Pancreas (tissue), 10 donors: ENCODE measurements around the gene UBIAD1. TPM values are rescaled to one million over a fixed set of nuclear protein-coding genes. Genes with fewer than 3 reads are reported as not detected.

ENCODE experiments used
- ATAC-seq, 4 donors: fragments of 200-7000 bp; cut with Tn5 transposase; one replicate each; pipeline versions ENCODE4 v1.8.0 to v1.9.1; 2020; ENCODE audit warnings: mild to moderate bottlenecking in 4 of 4, moderate library complexity in 4 of 4
- DNase-seq, 6 donors: peaks; one replicate each; pipeline ENCODE4 v3.0.0-alpha.2; 2020
- FAIRE-seq: peaks from 2 replicates; lab custom pipeline; 2012; peaks lifted over from hg19 to GRCh38; lab: Jason Lieb, UNC
- H3K27ac ChIP-seq, 4 donors: fragments of 200-600 bp; sonication (generic); 1 replicate in 3 of 4; 2 replicates in 1 of 4; pipeline versions ENCODE4 v1.5.0 to v1.8.0; 2020
- H3K27me3 ChIP-seq, 4 donors: fragments of 200-600 bp; one replicate each; pipeline ENCODE4 v1.8.0; 2021
- H3K36me3 ChIP-seq, 3 donors: fragments of 200-600 bp; sonication (generic) in 1 of 3; one replicate each; pipeline versions ENCODE4 v1.5.0 to v1.8.0; 2020 to 2021
- H3K4me1 ChIP-seq, 3 donors: fragments of 200-600 bp; one replicate each; pipeline ENCODE4 v1.8.0; 2021
- H3K4me3 ChIP-seq, 4 donors: fragments of 200-600 bp; sonication (generic) in 2 of 4; one replicate each; pipeline versions ENCODE4 v1.5.0 to v1.8.0; 2020 to 2021
- H3K9me3 ChIP-seq, 4 donors: fragments of 200-600 bp; one replicate each; pipeline ENCODE4 v1.8.0; 2021
- CTCF ChIP-seq, 4 donors: fragments of 200-600 bp; sonication (generic) in 3 of 4; IDR thresholded peaks; one replicate each; pipeline versions ENCODE4 v1.5.0 to v1.8.0; 2021; ENCODE audit warnings: antibody characterized with exemption in 4 of 4
- WGBS, 2 donors: extraction: QIAGEN DNeasy Blood & Tissue Kit; methylation state at CpG; one replicate each; pipeline ENCODE4 v1.1.7; 2013; 5-methylcytosine and 5-hydroxymethylcytosine counted together
- intact Hi-C, 3 donors: fragments of 100-400 bp; cut with DNase I; formaldehyde crosslinking; loops; one replicate each; pipeline versions ENCODE4 v1.11.1 to v1.14.2; 2022
- polyA plus RNA-seq, 2 donors: library from polyadenylated mRNA; stranded (reverse); fragments of 200-250 nt; gene quantifications; one replicate each; pipeline ENCODE4 v1.2.3, GENCODE V29; 2013
- total RNA-seq, 6 donors: library from RNA; stranded (reverse); fragmentation: NEBNext Ultra II Directional in 4 of 6; extraction: Animal tissue kit (Norgen Biotek cat#: 25700) in 4 of 6; gene quantifications; one replicate each; pipeline versions ENCODE4 v1.2.1 to v1.2.4, GENCODE V29; 2021 to 2023
- donor health status: healthy with polysubstance abuse.
- donor health status: DM: no; HTN: no; CAD: no; lungs with moderate emphysema.
- donor health status: DM: no; HTN: no; CAD: no.
- donor health status: control.
- donor health status: control.
- donor health status: Bipolar disorder and iron deficiency.
- donor health status: DM: yes; HTN: yes; CAD: no.
- donor health status: DM: no; HTN: no; CAD: no.
- donor health status: DM: no; HTN: no; CAD: no.
- donor health status: DM: yes; HTN: yes; CAD: no.

The UBIAD1 gene
- total and polyA plus RNA-seq, 8 donors = 3.7 to 13.9 (median 7.6) TPM

GRCh38 chr1:11328444-11328843, 55.4 kb downstream of the UBIAD1 start:
- WGBS, 2 donors = 68 to 81% methylated on average over 7 of the region's 7 CpGs
- H3K4me3 ChIP-seq = no peak overlapping the region
- FAIRE-seq (no peak), ATAC-seq (no peak), DNase-seq (no peak)
- no peaks in the 10 kb centered on the region for H3K36me3 ChIP-seq
- H3K27ac ChIP-seq = no peak overlapping the region
- TF ChIP-seq CTCF (IDR thresholded peaks at IDR 0.05) = no peak
- intact Hi-C loops = no loop called here
- H3K4me1 ChIP-seq = no peaks in the 10 kb centered on the region
- H3K27me3 ChIP-seq = no peaks in the 10 kb centered on the region
- no peaks in the 10 kb centered on the region for H3K9me3 ChIP-seq

DNA sequence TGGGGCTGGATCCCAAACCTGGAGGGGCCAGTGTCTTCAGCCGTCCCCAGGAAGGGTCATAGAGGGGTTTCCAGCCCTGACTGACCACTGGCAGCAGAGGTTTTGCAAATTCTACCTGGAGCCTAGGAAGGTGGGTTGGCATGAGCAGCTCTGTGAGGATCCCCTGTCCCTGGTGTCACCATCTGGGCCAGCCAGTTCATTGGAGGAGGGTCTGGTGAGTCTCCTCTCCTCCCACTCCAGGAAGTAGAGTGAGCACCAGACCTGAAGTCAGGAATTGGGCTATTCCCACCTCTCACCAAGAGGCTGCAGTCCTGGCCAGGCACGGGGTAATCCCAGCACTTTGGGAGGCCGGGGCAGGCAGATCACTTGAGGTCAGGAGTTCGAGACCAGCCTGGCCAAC, 57.4 kb downstream of the UBIAD1 start:
- Histone ChIP-seq H3K4me3 (no peak overlapping the region), H3K36me3 (no peaks in the 10 kb centered on the region), H3K9me3 (no peaks in the 10 kb centered on the region), H3K27me3 (no peaks in the 10 kb centered on the region), H3K4me1 (no peaks in the 10 kb centered on the region), H3K27ac (no peak overlapping the region)
- intact Hi-C loops = loop anchor here in 2 of 3 donors (10.0 kb wide), 1 partner anchor 314 kb away; no protein-coding TSS in a partner anchor
- FAIRE-seq = no peak
- no peak for DNase-seq
- no peak for TF ChIP-seq CTCF (IDR thresholded peaks at IDR 0.05)
- ATAC-seq = no peak
- WGBS, 2 donors = 51 to 84% methylated on average over 4 of the region's 4 CpGs

DNA sequence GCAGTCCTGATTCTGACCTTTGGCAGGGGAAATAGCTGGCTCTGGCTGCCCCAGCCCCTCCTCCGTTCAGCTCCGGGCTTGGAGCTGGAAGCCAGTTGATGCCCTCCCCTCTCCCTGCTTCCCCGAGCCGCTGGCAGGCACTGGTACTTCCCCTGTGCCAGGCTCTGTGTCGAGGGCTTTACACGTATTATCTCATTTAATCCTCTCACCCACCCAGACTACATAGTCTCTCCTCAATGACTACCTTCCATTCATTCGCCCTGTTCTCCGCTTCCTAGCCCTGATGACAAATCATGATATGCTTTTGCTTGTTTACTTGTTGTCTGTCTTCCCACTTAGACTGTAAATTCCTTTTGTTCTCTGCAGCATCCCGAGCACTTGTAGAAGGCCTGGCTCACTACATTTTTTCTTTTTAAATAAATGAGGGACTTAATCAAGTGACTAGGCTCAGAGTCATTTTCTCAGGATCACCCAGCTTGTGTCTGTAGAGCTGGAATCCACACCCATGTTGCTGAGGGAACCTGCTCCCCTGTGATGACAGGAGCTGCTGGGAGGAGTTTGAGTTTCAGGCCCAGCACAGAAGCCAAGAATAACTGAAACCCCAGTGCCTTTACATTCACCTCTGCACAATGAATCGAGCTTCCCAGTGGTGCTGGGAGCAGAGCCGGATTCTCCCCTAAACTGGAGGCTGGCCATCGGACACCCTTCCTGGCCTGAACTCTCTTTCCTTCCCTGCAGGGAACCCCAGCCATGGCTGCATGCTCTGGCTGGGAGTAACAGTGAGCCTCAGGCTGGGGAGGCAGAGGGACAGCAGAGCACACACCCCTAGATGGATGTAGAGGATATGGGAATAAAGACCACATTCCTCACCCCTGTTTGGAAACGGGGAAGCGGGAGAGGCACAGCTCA, 58.3 kb downstream of the UBIAD1 start:
- no peaks in the 10 kb centered on the region for H3K4me1 ChIP-seq
- no peaks in the 10 kb centered on the region for H3K36me3 ChIP-seq
- no peak overlapping the region for H3K4me3 ChIP-seq
- no peak for TF ChIP-seq CTCF (IDR thresholded peaks at IDR 0.05)
- no peak overlapping the region for H3K27ac ChIP-seq
- no peaks in the 10 kb centered on the region for H3K9me3 ChIP-seq
- FAIRE-seq (no peak), DNase-seq (no peak), ATAC-seq (no peak)
- intact Hi-C loops = loop anchor here in 2 of 3 donors (10.0 kb wide), 1 partner anchor 314 kb away; no protein-coding TSS in a partner anchor
- no peaks in the 10 kb centered on the region for H3K27me3 ChIP-seq
- WGBS, 2 donors = 63 to 76% methylated on average over 14 of the region's 14 CpGs

DNA sequence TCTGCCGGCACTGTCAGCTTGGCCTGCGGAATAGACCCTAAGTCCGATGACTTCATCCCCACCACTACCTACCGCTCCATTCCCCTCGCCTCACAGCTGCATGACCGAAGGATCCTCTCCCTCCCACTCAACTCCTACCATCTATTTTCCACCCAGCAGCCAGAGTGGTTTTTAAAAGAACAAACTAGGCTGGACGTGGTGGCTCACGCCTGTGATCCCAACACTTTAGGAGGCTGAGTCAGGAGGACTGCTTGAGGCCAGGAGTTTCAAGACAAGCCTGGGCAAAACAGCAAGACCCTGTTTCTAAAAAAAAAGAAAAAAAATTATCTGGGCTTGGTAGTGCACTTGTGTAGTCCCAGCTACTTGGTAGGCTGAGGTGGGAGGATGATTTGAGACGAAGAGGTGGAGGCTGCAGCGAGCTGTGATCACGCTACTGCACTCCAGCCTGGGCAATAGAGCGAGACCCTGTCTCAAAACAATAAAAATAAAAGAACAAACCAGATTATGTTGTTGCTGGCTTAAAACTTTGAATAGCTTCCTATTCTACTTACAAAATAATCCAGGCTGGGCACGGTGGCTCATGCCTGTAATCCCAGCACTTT, 59.0 kb downstream of the UBIAD1 start:
- TF ChIP-seq CTCF (IDR thresholded peaks at IDR 0.05) = no peak
- DNase-seq = no peak
- no peak for FAIRE-seq
- Histone ChIP-seq H3K4me1 (no peaks in the 10 kb centered on the region), H3K9me3 (no peaks in the 10 kb centered on the region), H3K36me3 (no peaks in the 10 kb centered on the region), H3K4me3 (no peak overlapping the region), H3K27me3 (no peaks in the 10 kb centered on the region), H3K27ac (no peak overlapping the region)
- 84 to 92% methylated on average over 13 of the region's 13 CpGs for WGBS, 2 donors
- intact Hi-C loops = loop anchor here in 2 of 3 donors (10.0 kb wide), 1 partner anchor 313 kb away; no protein-coding TSS in a partner anchor
- no peak for ATAC-seq
